ENCODE data around the gene RMND5B.

- TF ChIP-seq EZH2phosphoT487 (IDR thresholded peaks at IDR 0.05; ENCODE audit: borderline replicate concordance) (no peak), CTCF (IDR thresholded peaks at IDR 0.05 in 2 of 3, conservative IDR thresholded peaks at IDR 0.05 in 1 of 3; ENCODE audit: borderline replicate concordance in 1 of 3, insufficient read depth in 1 of 3, low read depth in 2 of 3, low read length in 2 of 3) (no peak), EZH2 (IDR thresholded peaks at IDR 0.05) (no peak), POLR2A (IDR thresholded peaks at IDR 0.05; ENCODE audit: borderline replicate concordance, extremely low read depth, insufficient read depth, insufficient read length) (no peak), TCF7L2 (IDR thresholded peaks at IDR 0.05; ENCODE audit: borderline replicate concordance, extremely low read depth, insufficient read depth, insufficient read length) (no peak), REST (IDR thresholded peaks at IDR 0.05; ENCODE audit: low read depth) (no peak), POLR2AphosphoS5 (IDR thresholded peaks at IDR 0.05; ENCODE audit: low read depth, low read length) (no peak), SP1 (IDR thresholded peaks at IDR 0.05; ENCODE audit: low read depth) (no peak), ZNF274 (IDR thresholded peaks at IDR 0.05; ENCODE audit: low read depth, low read length) (no peak), MAX (IDR thresholded peaks at IDR 0.05) (no peak), SRF (IDR thresholded peaks at IDR 0.05; ENCODE audit: low read depth) (no peak)
Observed at GRCh38 chr5:178147406-178147805, 16.6 kb downstream of the RMND5B start.

All from HCT116 (cell line).